Fibroblast of skin of scalp (primary cell): ENCODE data around the gene ZNF700. TPM values are rescaled to one million over a fixed set of nuclear protein-coding genes. Genes with fewer than 3 reads are reported as not detected.
"Not testable (repeated sequence)": the region's sequence is repeated elsewhere in the genome, so short reads cannot be mapped to it uniquely, and the experiment has no call there.

ENCODE experiments used
- DNase-seq: peaks from one replicate; pipeline ENCODE4 v3.0.0-alpha.2; 2013
- polyA plus RNA-seq, 2 experiments: library from polyadenylated mRNA; unstranded; fragments of 120-200 nt; gene quantifications; one replicate each; pipeline ENCODE4 v1.2.1, GENCODE V29; 2013; ENCODE audit not compliant: insufficient read length in 2 of 2

Gene ZNF700
- 6.6 TPM for polyA plus RNA-seq (2013, experiment 1 of 2; ENCODE audit: insufficient read length)
- 6.5 TPM for polyA plus RNA-seq (2013, experiment 2 of 2; ENCODE audit: insufficient read length)

DNA sequence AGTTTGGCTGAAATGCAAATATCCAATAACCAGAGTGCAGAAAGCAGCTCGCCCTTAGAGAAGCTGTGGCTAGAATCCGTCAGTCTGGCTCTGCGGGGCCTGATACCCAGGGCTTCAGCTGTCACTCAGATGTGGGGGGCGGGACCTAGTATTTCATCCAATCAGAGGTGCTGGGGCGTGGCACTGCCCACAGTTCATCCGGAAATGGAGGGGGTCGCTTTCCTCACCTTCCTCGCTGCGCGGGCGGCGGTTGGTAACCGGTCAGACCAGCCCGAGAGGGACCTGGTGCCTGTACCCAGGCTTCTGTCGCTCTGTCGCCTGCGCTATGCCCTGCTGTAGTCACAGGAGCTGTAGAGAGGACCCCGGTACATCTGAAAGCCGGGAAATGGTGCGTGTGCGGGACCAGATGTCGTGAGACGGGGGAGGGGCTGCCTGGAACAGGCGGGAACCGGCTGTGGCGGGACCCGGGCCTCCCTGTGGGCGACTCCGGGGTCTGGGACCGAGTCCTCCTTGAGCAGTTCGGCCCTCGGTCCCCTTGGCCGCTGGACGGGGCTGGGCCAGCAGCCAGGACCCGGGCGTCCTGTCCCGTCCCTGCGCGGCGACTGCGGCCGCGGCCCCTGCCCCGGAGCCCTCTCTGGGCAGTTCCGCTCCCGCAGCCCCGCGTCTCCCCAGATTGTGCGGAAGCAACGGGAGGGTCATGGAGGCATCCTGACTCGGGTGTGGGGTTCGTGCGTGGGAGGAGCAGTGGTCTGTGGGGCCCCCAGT lies at the start of gene ZNF700:
TSS of gene ZNF700 (plus strand) at position 222 of the 765 bp plus-strand sequence. CDS start at position 326, 104 bp downstream.
- peak; percentile 92 for DNase-seq

DNA sequence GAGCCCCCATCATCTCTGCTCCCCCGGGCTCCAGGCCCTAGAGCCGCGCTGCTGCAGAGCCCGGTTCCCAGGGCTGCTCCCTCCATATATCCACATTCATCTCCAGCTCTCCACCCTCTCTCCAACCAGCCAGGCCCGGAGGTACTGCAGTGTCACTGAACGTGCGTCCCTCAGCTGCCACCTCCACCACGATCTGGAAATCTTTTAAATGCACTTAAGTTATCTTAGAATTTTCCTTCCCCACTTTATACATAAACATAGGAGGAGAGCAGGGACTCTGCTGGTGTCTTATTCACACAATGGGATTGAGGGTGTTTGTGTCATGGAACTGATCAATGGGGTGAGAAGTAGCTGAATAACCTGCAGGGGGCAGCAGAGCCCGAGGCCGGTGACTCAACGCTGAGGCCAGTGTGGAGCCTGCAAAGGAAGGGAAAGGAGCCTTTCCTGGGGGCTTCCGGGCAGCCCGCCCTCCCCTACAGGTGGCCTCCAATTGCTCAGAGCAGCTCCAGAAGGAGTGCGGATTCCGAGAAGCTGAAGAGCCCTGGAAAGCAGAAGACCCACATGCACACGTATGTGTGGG lies 45.1 kb upstream of the ZNF700 start:
- peak; percentile 6 for DNase-seq

DNA sequence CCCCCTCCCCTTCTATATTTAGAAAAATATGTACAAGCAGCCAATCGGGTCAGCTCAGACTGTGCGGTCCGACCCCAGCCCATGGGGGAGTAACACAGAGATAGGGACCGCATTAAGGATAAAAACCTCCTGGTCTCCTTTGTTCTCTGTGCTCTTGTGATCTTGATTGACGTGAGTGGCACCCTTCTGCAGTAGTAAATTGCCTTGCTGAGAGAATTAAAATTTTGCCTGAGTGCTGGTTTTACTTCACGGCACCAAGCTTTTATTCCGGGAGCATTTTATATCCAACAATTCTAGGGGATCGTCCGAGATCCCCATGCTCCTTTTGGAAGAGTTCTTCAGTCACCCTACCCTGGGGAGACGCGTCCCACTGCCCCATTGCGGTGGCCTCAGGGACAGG lies 44.3 kb upstream of the ZNF700 start:
- DNase-seq, result no peak

DNA sequence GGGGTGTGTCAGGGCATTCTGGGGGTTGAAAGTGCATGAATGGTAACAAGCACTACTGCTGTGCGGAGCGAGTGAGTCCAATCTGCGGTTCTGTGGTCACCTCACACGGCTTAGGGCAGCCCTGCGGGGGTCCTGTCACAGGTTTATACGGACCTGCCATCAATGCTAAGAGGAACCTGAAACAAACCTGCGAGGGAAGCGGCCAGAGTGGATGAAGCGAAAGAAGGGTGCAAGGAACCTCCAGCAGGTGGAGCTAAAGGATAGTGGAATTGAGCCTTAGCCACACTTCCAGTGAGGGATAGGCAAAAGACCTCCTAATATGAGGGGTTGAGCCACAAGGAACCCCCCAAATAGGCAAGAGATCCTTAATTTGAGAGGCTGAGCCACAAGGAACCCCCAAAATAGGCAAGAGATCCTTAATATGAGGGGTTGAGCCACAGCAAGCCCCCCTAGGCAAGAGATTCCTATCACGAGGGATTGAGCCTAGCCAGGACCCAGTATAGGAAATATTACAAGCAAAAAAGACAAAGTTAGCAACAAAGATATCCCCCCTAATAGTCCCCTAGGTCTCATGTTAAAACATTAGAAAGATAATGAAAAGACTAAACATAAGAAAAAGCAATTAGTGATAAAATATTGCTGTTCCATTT lies 43.6 kb upstream of the ZNF700 start:
- peak; percentile 55 for DNase-seq

DNA sequence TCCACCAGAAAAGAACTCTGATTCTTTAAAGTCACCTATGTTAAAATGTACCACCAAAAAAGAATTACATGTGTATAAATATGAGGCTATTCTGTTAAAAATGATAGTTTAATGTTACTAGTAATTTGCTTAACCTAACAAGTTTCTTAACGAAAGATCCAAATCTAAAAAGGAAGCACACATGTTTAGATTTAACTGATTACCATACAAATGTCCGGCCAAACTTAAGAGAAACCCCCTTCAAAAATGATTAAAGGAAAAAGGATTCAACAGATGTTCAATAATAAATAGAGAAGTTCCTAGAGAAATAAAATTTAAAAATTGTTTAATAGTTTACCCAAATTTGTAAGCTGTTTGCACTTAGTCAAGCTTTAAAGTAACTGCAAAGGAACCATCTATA lies 42.3 kb upstream of the ZNF700 start:
- no peak for DNase-seq

DNA sequence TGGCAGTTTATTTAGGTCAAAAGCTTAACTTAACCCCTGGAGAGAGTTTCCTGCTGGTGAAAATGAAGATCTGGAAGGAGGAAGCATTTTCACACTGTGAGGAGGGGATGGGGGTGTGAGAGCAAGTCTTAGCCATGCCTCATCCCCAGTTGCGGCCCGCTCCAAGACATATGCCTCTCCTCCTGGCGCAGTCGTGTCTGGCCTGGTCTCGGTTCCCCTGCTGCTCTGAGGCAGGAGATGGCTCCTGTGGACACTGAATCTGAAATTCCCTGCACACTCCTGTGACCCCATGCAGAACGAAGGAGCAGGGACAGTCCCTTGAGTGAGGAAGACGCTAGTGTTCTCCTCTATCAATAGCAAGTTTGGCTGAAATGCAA lies 37.7 kb upstream of the ZNF700 start:
- DNase-seq, result peak; percentile 14

DNA sequence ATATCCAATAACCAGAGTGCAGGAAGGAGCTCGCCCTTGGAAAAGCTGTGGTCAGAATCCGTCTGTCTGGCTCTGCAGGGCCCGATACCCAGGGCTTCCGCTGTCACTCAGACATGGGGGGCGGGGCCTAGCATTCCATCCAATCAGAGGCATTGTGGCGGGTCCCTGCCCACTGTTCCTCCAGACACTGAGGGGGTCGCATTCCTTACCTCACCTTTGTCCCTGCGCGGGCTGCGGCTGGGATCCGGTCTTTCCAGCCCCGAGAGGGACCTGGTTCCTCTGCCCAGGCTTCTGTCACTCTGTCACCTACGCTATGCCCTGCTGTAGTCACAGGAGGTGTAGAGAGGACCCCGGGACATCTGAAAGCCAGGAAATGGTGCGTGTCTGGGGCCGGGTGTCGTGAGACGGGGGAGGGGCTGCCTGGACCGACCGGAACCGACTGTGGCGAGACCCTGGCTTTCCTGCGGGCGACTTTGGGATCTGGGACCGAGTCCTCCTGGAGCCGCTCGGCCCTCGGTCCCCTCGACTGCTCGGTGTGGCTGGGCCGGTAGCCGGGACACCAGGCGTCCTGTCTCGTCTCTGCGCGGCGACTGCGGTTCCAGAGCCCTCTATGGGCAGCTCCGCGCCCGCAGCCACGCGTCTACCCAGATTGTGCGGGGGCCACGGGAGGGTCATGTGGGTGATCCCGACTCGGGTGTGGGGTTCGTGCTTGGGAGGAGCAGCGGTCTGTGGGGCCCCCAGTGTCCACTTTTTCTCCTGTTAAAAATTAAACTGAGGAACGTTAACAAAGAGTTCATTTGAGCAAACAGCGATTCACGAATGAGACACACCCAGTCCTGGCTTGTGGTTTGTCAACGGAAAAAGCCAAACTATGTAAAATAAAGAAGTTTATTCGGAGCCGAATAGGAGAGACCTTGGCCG lies 37.0 kb upstream of the ZNF700 start, which contains the start of gene ZNF69:
TSS of gene ZNF69 (plus strand) at position 172 of the 921 bp plus-strand sequence. CDS start at position 314, 142 bp downstream.
- DNase-seq, result peak; percentile 78

DNA sequence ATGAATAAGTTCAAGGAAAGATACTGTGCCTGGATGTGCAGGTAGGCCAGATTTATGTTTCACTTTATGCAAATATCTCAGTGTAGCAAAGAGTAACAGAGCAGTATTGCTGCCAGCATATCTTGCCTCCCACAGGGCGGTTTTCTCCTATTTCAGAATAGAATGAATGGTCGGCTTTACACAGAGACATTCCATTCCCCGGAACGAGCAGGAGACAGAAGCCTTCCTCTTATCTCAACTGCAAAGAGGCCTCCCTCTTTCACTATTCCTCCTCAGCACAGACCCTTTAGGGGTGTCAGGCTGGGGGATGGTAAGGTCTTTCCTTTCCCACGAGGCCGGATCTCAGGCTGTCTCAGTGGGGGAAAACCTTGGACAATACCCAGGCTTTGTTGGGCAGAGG lies 35.0 kb upstream of the ZNF700 start:
- not testable (repeated sequence) for DNase-seq

DNA sequence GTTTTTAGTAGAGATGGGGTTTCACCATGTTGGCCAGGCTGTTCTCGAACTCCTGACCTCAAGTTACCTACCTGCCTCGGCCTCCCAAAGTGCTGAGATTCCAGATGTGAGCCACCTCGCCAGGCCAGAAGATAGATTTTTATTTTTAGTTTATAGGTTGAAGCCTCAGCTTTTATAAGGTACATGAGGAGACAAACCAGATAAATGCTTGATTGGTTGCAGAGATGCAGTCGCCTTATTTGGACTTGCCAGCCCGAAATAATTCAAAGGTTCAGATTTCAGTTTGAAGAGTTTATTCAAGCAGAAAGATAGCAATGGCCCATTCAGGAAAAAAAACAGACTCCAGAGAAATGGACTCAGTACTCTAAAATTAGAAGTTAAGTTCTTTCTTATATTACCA lies 34.3 kb upstream of the ZNF700 start:
- no peak for DNase-seq

DNA sequence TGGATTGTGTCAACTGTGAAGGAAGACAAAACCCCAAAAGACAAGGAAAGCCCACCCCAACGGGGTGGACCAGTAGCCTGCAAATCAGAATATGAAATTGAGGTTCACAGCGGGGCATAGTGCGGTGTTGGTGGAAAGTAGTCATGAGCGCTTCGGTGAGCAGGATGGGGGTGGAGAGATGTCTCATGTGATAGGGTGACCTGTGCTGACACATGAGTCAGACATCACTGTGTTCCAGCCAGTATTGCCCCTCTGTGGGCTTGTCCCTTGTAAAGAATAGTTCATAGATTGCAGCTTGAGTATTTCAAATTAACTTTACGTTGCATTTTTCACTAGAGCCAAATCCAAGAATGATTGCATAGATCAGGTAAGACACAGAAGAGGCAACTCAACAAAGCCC lies 30.1 kb upstream of the ZNF700 start:
- no peak for DNase-seq

DNA sequence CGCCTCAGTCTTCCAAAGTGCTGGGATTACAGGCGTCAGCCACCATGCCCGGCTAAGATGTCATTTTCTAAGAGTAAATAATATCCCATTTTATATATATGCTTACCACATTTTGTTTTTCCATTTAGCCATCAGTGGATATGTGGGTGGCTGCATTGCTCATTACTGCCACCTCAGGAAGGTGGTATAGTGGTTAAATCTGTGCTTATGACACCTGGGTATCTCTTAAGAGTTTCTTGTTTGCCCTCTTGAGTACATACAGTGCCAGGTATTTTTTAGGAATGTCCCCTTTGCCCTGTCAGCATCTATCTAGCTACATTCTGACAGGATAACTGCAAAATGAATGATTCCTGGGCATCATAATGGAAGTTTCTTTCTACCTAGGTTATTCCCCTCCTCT lies 22.7 kb upstream of the ZNF700 start:
- no peak for DNase-seq

DNA sequence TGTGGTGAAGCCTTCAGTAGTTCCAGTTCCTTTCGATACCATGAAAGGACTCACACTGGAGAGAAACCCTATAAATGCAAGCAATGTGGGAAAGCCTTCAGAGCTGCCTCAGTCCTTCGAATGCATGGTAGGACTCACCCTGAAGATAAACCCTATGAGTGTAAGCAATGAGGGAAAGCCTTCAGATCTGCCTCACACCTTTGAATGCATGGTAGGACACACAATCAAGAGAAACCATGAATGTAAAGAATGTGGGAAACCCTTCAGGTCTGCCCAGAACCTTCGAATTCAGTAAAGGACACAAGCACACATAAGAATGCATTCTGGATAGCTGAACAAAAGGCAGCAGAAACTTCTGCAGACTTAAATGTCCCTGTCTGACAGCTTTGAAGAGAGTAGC lies 19.0 kb upstream of the ZNF700 start:
- DNase-seq, result no peak

DNA sequence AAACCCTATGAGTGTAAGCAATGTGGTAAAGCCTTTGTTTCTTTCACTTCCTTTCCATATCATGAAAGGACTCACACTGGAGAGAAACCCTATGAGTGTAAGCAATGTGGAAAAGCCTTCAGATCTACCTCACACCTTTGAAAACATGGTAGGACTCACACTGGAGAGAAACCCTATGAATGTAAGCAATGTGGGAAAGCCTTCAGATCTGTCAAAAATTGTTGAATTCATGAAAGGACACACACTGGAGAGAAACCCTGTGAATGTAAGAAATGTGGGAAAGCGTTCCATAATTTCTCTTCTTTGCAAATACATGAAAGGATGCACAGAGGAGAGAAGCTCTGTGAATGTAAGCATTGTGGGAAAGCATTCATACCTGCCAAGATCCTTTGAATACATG lies 13.0 kb upstream of the ZNF700 start:
- not testable (repeated sequence) for DNase-seq

DNA sequence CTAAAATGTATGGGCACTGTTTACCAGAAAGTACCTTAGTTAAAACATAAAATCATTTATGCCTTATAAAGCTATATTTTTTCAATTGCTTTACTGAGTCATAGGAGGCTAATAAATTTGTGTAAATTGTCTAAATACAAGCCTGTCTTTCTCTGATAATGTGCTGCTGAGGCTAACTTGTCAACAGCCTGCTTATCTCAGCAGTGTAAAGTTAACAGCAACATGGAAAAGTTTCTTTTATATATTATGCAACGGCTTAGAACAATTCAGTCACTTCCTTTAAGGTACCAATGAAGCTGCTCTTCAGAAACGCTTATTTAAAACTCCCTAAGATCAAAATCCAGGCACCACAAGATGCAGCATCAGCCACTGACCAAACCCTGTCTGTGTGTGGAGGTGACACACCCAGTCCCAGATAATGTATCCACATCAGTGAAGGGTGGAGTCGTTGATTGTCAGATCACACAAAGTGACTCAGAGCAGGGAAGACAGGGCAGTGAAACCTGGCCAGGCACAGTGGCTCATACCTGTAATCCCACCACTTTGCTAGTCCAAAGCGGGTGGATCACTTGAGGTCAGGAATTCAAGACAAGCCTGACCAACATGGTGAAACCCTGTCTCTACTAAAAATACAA lies 10.4 kb upstream of the ZNF700 start:
- not testable (repeated sequence) for DNase-seq

DNA sequence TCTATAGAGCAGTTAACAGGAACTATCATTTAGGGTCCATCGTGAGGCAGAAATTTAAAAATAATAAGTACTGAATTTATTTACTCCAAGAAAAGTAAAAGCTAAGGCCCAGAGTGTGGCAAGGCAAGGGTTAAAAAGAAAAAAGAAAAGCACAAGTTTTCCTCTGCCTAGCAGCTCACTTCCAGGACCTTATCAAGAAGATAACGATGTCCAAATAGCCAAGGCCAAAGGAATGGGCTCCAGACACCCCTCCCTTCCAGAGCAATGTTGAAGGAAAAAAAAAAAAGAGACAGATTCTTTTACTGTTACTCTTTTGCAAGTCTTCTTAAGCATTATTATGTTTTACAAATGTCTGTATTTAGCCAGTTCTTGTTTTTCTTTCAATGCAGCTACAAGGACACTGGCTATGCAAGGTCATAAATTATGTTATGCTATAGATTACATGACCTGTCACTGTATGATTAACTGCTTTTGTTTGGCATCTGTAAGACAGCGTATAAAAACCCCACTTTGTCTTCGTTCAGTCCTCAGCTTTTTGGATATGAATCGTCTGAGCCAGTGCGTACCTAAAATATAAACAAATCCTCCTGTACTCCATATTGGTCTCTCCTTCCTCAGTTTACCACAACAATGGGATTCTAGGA lies 2.9 kb upstream of the ZNF700 start:
- no peak for DNase-seq

DNA sequence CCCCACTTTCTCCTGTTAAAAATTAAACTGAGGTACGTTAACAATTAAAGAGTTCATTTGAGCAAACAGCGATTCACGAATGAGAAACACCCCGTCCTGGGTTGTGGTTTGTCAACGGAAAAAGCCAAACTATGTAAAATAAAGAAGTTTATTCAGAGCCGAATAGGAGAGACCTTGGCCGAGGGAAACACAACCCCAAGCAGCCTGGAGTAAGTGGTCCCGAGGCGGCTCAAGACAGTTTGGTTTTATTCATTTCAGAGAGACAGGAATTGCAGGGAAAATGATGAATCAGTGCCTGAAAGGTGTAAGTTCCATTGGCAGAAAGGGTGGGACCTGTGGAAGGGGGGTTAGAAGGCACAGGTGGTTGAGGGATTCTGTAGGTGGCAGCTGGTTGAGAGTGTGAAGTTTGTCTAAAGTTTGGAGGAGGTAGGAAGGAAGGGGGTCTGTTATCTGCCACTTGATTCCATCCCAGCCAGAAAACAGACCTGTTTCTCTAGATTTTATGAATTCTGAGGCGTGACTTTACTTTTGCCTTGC lies 812 bp downstream of the ZNF700 start:
- not testable (repeated sequence) for DNase-seq

DNA sequence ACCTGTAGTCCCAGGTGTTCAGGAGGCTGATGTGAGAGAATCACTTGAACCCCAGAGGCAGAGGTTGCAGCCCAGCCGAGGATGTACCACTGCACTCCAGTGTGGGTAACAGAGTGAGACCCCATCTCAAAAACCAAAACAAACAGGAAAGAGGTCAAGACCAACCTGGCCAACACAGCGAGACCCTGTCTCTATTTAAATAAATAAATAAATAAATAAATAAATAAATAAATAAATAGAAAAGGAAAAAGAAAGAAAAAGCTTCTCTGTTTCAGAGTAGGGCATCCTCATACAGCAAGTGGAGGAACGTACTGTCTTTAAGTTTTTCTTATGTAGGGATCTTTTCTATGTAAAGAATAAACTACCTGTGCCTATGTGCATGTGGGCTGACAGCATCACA lies 2.3 kb downstream of the ZNF700 start:
- DNase-seq, result no peak

DNA sequence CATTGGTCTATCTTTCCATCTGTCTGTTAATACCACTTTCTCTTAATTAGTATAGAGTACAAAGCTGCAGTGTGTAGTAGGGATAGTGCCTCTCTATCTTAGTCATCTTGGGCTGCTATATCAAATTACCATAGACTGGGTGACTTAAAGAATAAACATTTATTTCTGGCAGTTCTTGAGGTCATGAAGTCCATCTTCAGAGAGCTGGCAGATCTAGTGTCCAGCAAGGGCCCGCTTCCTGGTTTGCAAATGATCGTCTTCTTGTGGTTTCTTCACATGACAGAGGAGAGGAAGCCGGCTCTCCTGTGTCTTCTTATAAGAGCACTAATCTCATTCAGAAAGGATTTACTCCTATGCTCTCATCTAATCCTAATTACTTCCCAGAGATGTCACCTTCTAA lies 6.1 kb downstream of the ZNF700 start:
- DNase-seq, result no peak

DNA sequence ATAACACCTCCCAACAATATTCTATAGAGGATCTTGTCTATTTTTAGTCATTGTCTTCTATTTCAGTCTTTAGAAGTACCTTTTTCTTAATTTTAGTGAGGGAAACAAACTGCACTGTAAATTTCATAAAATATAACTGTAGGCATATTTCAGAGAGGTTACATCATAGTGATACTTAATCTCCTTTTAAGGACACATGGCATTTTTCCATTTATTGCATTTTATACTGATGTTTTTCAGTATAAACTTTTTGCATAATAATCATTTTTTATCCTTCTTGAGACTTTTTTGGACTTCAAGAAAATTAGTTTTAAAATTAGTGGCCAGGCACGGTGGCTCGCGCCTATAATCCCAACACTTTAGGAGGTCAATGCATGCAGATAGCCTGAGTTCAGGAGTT lies 6.6 kb downstream of the ZNF700 start:
- no peak for DNase-seq

DNA sequence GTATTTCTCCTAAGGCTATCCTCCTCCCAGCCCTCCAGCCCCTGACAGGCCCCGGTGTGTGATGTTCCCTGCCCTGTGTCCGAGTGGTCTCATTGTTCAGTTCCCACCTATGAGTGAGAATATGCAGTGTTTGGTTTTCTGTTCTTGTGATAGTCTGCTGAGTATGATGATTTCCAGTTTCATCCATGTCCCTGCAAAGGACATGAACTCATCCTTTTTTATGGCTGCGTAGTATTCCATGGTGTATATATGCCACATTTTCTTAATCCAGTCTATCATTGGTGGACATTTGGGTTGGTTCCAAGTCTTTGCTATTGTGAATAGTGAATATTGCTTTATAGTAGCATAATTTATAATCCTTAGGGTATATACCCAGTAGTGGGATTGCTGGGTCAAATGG lies 10.9 kb downstream of the ZNF700 start:
- DNase-seq, result not testable (repeated sequence)

DNA sequence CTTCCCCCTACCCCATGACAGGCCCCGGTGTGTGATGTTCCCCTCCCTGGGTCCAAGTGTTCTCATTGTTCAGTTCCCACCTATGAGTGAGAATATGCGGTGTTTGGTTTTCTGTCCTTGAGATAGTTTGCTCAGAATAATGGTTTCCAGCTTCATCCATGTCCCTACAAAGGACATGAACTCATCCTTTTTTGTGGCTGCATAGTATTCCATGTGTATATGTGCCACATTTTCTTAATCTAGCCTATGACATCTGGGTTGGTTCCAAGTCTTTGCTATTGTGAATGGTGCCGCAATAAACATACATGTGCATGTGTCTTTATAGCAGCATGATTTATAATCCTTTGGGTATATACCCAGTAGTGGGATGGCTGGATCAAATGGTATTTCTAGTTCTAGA lies 13.5 kb downstream of the ZNF700 start:
- DNase-seq, result not testable (repeated sequence)
